NCI-H82 treated with DMSO at 0.1 percent for 48 hours (cell line): ENCODE results near the gene ZHX3.
A peak's percentile ranks its signal among the peaks of the same experiment; 100 is the strongest.

ENCODE experiments used
- DNase-seq: peaks from one replicate; lab custom pipeline; 2025; ENCODE audit not compliant: unreplicated experiment; lab: John Stamatoyannopoulos, UW

The ZHX3 gene

GRCh38 chr20:41173161-41173721 is 144.3 kb downstream of the ZHX3 start:
- DNase-seq, result peak; percentile 8

GRCh38 chr20:41172296-41173140 is 145.0 kb downstream of the ZHX3 start:
- no peak for DNase-seq

DNA sequence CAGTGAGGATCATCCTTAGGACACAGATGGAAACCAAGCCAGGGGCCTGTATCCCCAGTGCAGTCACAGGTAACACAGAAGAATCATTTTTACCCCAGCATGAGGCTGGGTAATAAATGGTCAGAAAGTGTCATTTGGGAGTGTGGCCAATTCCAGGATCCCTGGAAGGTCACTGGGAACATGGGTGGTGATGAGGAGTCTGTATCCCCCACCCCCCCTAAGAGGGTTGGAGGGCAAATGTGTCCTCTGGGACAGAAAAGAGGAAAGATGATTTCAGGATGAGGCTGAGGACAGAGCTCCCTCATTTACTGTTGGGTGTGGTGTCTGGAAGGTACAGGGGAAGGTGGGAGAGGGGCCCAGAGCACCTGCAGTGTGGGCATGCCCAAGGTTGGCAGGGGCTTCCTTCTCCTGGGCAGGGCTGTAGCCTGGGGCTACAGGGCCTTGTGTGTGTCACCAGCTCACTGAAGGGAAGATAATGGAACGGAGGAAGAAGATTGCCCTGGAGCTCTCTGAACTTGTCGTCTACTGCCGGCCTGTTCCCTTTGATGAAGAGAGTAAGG is 145.7 kb downstream of the ZHX3 start:
- no peak for DNase-seq

- DNase-seq, result no peak
Measured at GRCh38 chr20:41170386-41171105, 147.0 kb downstream of the ZHX3 start.

DNA sequence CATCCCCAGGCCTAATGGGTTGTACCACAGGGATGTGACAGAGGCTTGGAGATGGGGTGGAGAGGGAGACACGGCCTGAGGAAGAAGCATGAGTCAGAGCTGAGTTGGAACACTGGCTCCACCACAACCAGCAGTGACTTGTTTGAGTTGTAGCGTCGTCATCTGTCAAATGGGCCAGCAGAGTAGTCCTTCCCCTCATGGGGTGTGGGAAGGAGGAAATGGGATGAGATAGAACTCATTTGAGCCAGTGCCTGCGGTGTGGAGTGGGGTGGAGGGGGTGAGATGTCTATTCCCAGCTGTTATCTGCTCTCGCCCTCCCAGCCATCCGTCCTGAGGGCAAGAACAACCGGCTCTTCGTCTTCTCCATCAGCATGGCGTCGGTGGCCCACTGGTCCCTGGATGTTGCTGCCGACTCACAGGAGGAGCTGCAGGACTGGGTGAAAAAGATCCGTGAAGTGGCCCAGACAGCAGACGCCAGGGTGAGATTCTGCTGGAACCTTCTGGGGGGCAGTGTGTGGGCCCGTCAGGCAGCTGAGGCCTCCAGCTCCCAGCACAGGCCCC is 147.7 kb downstream of the ZHX3 start:
- DNase-seq, result no peak

- DNase-seq, result no peak
Measured at GRCh38 chr20:41169162-41169690, 148.3 kb downstream of the ZHX3 start.

DNA sequence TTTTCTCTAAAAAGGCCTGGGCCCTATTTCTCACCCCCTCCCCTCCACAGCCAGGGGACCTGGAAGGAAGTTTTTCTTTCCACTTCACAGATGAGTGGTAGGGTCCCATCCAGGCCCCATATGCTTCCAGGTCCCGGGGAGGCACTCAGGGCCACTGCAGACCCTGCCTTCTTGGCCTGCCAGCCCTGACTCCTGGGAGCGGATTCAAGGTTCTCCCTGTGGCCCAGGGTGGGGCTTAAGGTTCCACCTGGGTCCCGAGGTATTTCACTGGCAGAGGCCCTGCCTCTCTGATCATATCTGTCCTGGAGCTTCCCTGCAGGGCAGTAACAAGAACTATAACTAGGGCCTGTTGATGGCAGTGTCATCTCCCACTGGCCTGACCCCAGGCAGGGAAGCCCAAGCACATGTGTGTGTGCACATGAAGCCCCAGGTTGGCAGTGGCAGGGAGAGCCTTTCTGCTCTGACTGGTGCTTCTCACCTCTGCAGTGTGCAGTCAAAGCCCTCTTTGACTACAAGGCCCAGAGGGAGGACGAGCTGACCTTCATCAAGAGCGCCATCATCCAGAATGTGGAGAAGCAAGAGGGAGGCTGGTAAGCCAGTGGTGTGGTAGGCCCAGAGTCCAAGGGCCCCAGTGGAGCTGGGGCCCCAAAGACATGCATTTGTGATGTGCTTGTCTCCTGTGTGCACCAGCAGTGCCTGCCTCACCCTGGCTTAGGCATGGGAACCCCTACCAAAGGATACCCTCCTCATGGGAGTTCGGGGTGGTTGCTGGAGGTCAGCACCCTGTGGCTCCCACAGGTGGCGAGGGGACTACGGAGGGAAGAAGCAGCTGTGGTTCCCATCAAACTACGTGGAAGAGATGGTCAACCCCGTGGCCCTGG is 149.0 kb downstream of the ZHX3 start:
- DNase-seq, result no peak

DNA sequence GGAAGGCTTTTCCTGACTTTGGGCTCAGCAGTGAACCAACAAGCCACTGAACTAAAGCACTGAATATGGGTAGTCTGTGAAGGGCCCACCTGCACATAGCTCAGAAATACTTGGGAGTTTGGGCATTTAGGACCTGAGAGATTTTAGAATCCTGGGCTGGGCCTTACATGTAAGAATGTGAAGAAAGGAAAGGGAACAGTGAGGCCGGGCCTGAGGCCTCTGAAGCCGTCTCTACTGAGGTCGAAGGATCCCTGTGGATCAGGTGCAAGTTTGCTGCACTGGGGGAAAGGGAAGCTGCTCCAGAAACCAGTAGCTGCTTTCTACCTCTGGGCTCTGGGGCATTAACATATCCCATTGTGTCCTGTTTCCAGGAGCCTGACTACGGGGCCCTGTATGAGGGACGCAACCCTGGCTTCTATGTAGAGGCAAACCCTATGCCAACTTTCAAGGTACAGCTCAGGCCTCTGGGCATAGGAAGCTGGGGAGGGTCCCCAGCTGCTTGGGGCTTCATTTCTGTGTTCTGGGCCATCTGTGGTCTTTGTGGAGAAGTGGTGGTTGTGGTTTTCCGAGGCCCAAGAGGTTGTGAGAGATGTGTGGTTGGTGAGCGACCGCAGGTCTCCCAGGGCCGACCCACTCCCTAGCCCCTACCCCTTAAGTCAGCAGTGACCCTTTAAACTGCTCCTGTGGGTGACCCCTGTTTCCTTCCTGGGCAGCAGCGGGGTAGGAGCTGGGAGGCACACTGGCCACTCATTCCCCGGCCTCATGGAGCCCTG is 149.9 kb downstream of the ZHX3 start:
- no peak for DNase-seq

DNA sequence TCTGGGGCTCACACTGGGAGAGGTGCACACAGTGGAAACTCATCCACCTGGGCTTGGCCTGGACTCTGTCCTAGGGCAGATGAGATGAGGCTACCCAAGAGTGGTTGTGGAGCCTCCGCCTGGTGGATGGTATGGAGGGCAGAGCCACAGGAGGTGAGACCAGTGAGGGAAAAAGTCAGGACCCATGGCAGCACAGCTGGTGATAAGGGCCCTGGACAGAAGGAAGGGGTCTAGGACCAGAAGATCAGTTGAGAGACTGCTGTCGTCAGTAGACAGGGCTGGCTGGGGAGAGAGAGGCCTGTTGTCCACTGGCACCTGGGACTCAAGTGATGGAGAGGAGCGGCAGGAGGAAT is 150.4 kb downstream of the ZHX3 start:
- no peak for DNase-seq

DNA sequence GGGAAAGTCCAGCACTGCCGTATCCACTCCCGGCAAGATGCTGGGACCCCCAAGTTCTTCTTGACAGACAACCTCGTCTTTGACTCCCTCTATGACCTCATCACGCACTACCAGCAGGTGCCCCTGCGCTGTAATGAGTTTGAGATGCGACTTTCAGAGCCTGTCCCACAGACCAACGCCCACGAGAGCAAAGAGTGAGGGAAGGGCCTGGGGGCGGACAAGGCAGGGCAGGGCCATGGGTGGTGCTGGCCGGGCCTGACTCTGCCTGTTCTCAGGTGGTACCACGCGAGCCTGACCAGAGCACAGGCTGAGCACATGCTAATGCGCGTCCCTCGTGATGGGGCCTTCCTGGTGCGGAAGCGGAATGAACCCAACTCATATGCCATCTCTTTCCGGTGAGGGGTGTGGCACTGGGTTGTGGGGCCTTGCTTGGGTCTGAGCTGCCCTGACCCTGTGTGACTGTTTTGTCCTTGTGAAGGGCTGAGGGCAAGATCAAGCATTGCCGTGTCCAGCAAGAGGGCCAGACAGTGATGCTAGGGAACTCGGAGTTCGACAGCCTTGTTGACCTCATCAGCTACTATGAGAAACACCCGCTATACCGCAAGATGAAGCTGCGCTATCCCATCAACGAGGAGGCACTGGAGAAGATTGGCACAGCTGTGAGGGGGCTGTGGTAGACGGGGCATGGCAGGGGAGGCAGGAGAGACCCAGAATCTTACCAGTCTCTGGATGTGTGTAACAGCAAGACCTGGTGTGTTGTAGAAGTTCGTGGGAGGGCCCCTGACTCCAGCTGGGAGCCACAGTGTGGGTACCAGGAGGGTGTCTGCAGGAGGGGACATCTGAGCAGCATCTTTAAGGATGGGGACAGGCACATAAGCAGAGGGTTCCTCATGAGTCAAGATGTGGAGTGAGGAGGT is 151.1 kb downstream of the ZHX3 start:
- no peak for DNase-seq

- no peak for DNase-seq
Measured at GRCh38 chr20:41165001-41165882, 152.3 kb downstream of the ZHX3 start.

- no peak for DNase-seq
Measured at GRCh38 chr20:41163821-41164220, 153.7 kb downstream of the ZHX3 start.

DNA sequence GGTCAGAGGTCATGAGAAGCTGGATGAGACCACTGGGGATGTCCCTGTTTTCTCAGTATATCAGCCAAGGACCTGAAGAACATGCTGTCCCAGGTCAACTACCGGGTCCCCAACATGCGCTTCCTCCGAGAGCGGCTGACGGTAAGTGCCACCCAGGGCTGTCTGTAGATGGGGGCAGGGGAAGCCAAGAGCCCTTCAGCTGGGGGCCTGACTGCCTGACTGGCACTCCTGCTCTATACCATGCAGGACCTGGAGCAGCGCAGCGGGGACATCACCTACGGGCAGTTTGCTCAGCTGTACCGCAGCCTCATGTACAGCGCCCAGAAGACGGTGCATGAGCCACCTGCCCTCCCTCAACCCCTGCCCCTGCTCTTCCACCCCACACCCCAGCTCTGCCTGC is 155.1 kb downstream of the ZHX3 start:
- DNase-seq, result no peak

- DNase-seq, result no peak
Measured at GRCh38 chr20:41161886-41162285, 155.6 kb downstream of the ZHX3 start.

- DNase-seq, result no peak
Measured at GRCh38 chr20:41160686-41161085, 156.8 kb downstream of the ZHX3 start.

GRCh38 chr20:41159547-41159946 is 158.0 kb downstream of the ZHX3 start:
- no peak for DNase-seq

GRCh38 chr20:41158082-41158625 is 159.4 kb downstream of the ZHX3 start:
- DNase-seq, result no peak
